Measurements from ENCODE around the gene TNC. TPM values are rescaled to one million over a fixed set of nuclear protein-coding genes. Genes with fewer than 3 reads are reported as not detected.
"Not testable (repeated sequence)": the region's sequence is repeated elsewhere in the genome, so short reads cannot be mapped to it uniquely, and the experiment has no call there.

The TNC gene
- polyA plus RNA-seq, 1 donor, result 323 TPM

- DNase-seq, result no peak
Measured at GRCh38 chr9:115135821-115136778, 18.1 kb upstream of the TNC start.

GRCh38 chr9:115134941-115135340 lies 17.0 kb upstream of the TNC start:
- no peak for DNase-seq

- DNase-seq, result no peak
Measured at GRCh38 chr9:115133649-115134048, 15.7 kb upstream of the TNC start.

GRCh38 chr9:115132648-115133047 lies 14.7 kb upstream of the TNC start:
- DNase-seq, result no peak

GRCh38 chr9:115130176-115130575 lies 12.2 kb upstream of the TNC start:
- no peak for DNase-seq

GRCh38 chr9:115128726-115129125 lies 10.8 kb upstream of the TNC start:
- not testable (repeated sequence) for DNase-seq

- DNase-seq, result no peak
Measured at GRCh38 chr9:115127191-115127817, 9.3 kb upstream of the TNC start.

GRCh38 chr9:115126404-115126803 lies 8.4 kb upstream of the TNC start:
- DNase-seq, result no peak

GRCh38 chr9:115122937-115123336 lies 5.0 kb upstream of the TNC start:
- DNase-seq, result no peak

GRCh38 chr9:115121181-115121580 lies 3.2 kb upstream of the TNC start:
- DNase-seq, result no peak

- peak; percentile 58 for DNase-seq
Measured at GRCh38 chr9:115118879-115119218, 892 bp upstream of the TNC start.

- no peak for DNase-seq
Measured at GRCh38 chr9:115116421-115117284, 1.3 kb downstream of the TNC start.

- no peak for DNase-seq
Measured at GRCh38 chr9:115115924-115116323, 2.0 kb downstream of the TNC start.

- no peak for DNase-seq
Measured at GRCh38 chr9:115115117-115115880, 2.7 kb downstream of the TNC start.

- no peak for DNase-seq
Measured at GRCh38 chr9:115114546-115114945, 3.4 kb downstream of the TNC start.

- DNase-seq, result no peak
Measured at GRCh38 chr9:115114084-115114483, 3.9 kb downstream of the TNC start.

- no peak for DNase-seq
Measured at GRCh38 chr9:115111874-115112273, 6.1 kb downstream of the TNC start.

- DNase-seq, result no peak
Measured at GRCh38 chr9:115109486-115109885, 8.5 kb downstream of the TNC start.

GRCh38 chr9:115107701-115108100 lies 10.3 kb downstream of the TNC start:
- DNase-seq, result no peak

GRCh38 chr9:115106642-115107041 lies 11.3 kb downstream of the TNC start:
- DNase-seq, result no peak

GRCh38 chr9:115106001-115106400 lies 12.0 kb downstream of the TNC start:
- DNase-seq, result no peak

- no peak for DNase-seq
Measured at GRCh38 chr9:115104908-115105307, 13.0 kb downstream of the TNC start.

Measured in left kidney (tissue), 2 donors.